IPS-20b (cell line): ENCODE results near the gene GTF3A.

Source experiments
- H3K27ac ChIP-seq: one replicate; pipeline ENCODE4 v1.5.1; 2013; ENCODE audit warnings: low read length
- H3K27me3 ChIP-seq: 2 replicates; pipeline ENCODE4 v1.6.1; 2013; ENCODE audit warnings: mild to moderate bottlenecking, low read length, inconsistent platforms; ENCODE audit not compliant: insufficient read depth
- H3K36me3 ChIP-seq: 2 replicates; pipeline ENCODE4 v1.6.1; 2013; ENCODE audit warnings: low read depth, mild to moderate bottlenecking, inconsistent platforms, low read length, moderate library complexity; ENCODE audit not compliant: insufficient read depth
- H3K4me1 ChIP-seq: 2 replicates; pipeline ENCODE4 v1.6.1; 2013; ENCODE audit warnings: mild to moderate bottlenecking, control low read depth, inconsistent platforms, low read length, moderate library complexity; ENCODE audit not compliant: insufficient read depth
- H3K4me3 ChIP-seq: 2 replicates; pipeline ENCODE4 v1.5.1; 2013; ENCODE audit warnings: mild to moderate bottlenecking, low read length, inconsistent platforms
- H3K9ac ChIP-seq: 2 replicates; pipeline ENCODE4 v1.6.1; 2013; ENCODE audit warnings: low read depth, mild to moderate bottlenecking, inconsistent platforms, low read length, moderate library complexity
- H3K9me3 ChIP-seq: 2 replicates; pipeline ENCODE4 v1.6.1; 2013; ENCODE audit warnings: mild to moderate bottlenecking, low read depth, low read length, inconsistent platforms; ENCODE audit not compliant: insufficient read depth

The GTF3A gene

GRCh38 chr13:27424246-27425157 is at the start of gene GTF3A:
Gene GTF3A (plus strand): TSS chr13:27424619.
- H3K4me3 ChIP-seq: peak within 1 kb of the TSS; percentile 79
- H3K27ac ChIP-seq: no peak within 1 kb of the TSS
- H3K27me3 ChIP-seq: peaks cover 12% of the 10 kb centered on the region; the same call in 1 of the 2 replicates
- no peaks in the 10 kb centered on the region for H3K9me3 ChIP-seq
- H3K4me1 ChIP-seq: peaks cover 11% of the 10 kb centered on the region
- peak within 1 kb of the TSS; percentile 76; the same call in 1 of the 2 replicates for H3K9ac ChIP-seq
- peaks cover 26% of the 10 kb centered on the region for H3K36me3 ChIP-seq

DNA sequence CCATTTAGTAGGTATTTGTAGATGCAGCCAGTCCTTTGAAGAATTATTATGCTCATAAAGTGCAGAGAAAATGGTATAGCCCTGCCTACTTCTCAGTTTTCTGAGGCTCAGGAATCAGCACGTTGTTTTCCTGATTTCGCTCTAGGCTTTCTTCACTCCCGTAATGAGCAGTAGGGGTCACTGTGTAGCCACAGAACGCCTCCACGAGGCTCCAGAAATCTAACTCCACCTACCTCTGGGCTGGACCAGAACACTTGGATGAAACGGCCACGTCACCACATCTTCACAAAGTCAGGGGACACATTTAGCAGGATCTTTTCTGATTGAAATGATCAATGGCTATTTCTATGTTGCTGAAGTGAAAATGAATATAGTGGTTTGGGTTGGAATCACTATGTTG is 49.8 kb upstream of the GTF3A start:
- Histone ChIP-seq H3K4me1 (no peaks in the 10 kb centered on the region), H3K9ac (no peak overlapping the region), H3K36me3 (no peaks in the 10 kb centered on the region), H3K4me3 (no peak overlapping the region), H3K27ac (no peak overlapping the region), H3K9me3 (no peaks in the 10 kb centered on the region), H3K27me3 (peaks cover 25% of the 10 kb centered on the region)

DNA sequence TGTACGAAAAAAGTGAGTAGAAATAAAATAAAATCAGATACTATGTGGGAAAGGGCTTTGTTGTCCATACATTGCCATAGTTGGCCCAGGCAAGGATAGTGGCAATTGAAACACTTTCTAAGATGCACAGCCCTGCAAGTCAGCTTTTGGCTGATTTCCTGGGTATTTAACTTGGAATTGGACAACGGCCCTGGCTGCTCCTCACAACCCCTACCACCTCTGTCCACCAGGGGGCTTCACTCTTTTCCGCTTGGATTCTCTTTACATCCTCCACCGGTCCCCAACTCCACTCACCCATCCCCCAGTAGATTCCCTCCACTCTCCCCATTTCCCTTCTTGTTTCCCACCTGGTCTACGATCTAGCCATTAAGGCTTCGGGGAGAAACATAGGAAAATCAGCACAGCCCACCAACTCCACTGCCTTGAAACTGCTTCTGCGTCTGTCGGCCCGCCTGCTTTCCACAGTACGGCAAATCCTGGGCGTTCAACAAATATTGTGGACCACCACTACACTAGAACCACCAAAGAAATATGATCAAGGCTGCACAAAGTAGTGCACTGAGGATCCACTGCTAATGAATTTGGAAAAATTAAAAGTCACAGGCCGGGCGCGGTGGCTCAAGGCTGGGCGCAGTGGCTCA is 48.6 kb upstream of the GTF3A start:
- no peaks in the 10 kb centered on the region for H3K36me3 ChIP-seq
- H3K27me3 ChIP-seq: peaks cover 25% of the 10 kb centered on the region
- H3K27ac ChIP-seq: no peak overlapping the region
- H3K9me3 ChIP-seq: no peaks in the 10 kb centered on the region
- no peak overlapping the region for H3K4me3 ChIP-seq
- H3K9ac ChIP-seq: no peak overlapping the region
- no peaks in the 10 kb centered on the region for H3K4me1 ChIP-seq

DNA sequence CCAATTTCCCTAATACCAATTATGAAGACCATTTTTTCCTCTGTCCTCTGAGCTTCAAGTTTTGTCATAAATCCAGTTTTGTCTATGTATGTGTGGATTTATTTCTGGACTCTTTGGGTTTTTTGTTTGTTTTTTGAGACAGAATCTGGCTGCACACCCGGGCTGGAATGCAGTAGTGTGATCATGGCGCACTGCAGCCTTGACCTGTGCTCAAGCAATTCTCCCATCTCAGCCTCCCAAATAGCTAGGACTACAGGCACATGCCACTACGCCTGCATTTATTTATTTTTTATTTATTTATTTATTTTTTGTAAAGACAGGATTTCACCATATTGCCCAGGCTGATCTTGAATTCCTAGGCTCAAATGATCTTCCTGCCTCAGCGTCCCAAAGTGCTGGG is 45.3 kb upstream of the GTF3A start:
- H3K27me3 ChIP-seq: peaks cover 4% of the 10 kb centered on the region
- no peaks in the 10 kb centered on the region for H3K36me3 ChIP-seq
- H3K9ac ChIP-seq: no peak overlapping the region
- no peak overlapping the region for H3K4me3 ChIP-seq
- no peak overlapping the region for H3K27ac ChIP-seq
- no peaks in the 10 kb centered on the region for H3K9me3 ChIP-seq
- H3K4me1 ChIP-seq: no peaks in the 10 kb centered on the region

- Histone ChIP-seq H3K9ac (no peak overlapping the region), H3K4me3 (no peak overlapping the region), H3K27me3 (no peaks in the 10 kb centered on the region), H3K27ac (no peak overlapping the region), H3K4me1 (no peaks in the 10 kb centered on the region), H3K36me3 (no peaks in the 10 kb centered on the region), H3K9me3 (no peaks in the 10 kb centered on the region)
Observed at GRCh38 chr13:27379694-27380641, 44.5 kb upstream of the GTF3A start.

DNA sequence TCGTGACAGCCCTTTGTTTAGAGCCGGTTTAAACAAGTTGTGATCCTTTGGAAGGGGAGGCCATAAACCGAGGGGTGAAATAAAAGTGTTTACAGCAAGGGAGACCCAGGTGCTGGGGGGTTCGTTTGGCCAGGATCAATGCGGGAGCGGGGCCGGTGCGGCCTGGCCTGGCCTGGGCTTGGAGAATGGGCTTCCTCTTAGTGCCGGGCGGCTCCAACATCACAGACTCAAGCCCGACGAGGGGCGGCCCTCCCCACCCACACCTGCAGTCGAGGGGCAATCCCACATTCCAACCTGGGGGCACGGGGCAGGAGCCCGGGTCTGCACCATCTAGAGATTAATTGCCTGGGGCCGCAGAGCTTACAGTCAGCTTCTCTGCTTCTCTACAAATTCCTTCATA is 42.8 kb upstream of the GTF3A start:
- Histone ChIP-seq H3K9ac (no peak overlapping the region), H3K27me3 (no peaks in the 10 kb centered on the region), H3K4me1 (no peaks in the 10 kb centered on the region), H3K36me3 (no peaks in the 10 kb centered on the region), H3K4me3 (no peak overlapping the region), H3K9me3 (no peaks in the 10 kb centered on the region), H3K27ac (no peak overlapping the region)

DNA sequence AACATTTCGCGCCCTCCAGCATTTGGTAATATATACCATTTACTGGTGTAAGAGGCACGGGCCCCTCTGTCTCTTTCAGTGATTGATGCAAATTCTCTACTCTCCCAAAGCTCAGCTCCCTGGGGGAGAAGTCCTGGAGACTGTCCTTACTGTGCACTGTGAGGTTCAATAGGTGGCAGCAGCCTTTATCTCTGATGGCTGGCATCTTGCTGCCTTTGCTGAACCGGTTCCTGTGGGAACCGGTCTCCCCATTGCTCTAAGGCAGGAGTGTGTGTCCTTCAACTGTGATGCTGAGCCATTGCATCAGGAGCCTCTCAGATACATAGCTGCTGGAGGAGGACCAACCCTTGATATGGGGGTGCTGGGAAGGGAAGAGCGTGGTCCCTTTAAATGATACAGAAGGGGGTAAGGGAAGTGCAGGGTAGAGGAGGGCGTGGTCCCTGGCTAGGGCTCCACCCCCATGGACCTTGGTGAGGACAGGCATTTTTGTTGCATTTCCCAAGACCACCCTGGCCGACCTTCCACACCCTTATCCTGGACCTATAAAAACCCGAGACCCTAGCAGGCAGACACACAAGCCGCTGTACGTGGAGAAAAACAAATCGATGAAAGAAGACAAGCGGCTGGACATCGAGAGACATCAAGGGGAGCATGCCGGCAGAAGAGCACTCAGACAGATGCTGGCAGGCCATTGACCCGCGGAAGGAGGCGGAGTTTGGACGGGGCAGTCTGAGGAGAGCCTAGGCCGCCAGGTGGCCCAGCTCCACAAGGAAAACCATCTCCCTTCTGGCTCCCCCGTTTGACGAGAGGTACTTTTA is 41.1 kb upstream of the GTF3A start:
- H3K27me3 ChIP-seq: no peaks in the 10 kb centered on the region

DNA sequence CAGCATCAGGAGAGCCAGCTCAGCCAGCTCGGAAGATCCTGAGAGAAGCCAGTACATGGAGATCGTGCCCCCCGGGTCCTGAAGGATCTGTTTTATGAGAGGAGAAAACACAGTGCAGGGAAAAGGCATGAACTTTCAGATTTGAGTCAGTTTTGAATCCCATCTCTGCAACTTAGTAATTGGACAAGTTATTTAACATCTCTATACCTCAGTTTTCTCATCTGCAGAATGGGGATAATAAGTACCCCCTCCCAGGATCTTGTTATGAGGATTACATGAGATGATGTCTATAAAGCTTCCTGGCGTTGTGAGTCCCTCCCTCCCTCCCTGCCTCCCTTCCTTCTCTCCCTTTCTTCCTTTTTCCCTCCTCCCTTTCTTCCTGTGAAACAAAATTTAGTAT is 40.1 kb upstream of the GTF3A start:
- no peaks in the 10 kb centered on the region for H3K4me1 ChIP-seq
- H3K27ac ChIP-seq: no peak overlapping the region
- no peaks in the 10 kb centered on the region for H3K9me3 ChIP-seq
- H3K36me3 ChIP-seq: no peaks in the 10 kb centered on the region
- H3K9ac ChIP-seq: no peak overlapping the region
- no peaks in the 10 kb centered on the region for H3K27me3 ChIP-seq
- H3K4me3 ChIP-seq: no peak overlapping the region

More for the DNA sequence above, 41.1 kb upstream of the GTF3A start:
- H3K27ac ChIP-seq: no peak overlapping the region
- no peak overlapping the region for H3K4me3 ChIP-seq
- no peaks in the 10 kb centered on the region for H3K9me3 ChIP-seq
- H3K36me3 ChIP-seq: no peaks in the 10 kb centered on the region
- H3K4me1 ChIP-seq: no peaks in the 10 kb centered on the region
- H3K9ac ChIP-seq: no peak overlapping the region

- H3K9ac ChIP-seq: no peak overlapping the region
Observed at GRCh38 chr13:27388241-27388640, 36.2 kb upstream of the GTF3A start.

GRCh38 chr13:27389891-27390290 is 34.5 kb upstream of the GTF3A start:
- H3K4me1 ChIP-seq: no peaks in the 10 kb centered on the region
- no peak overlapping the region for H3K9ac ChIP-seq
- no peaks in the 10 kb centered on the region for H3K9me3 ChIP-seq
- no peak overlapping the region for H3K4me3 ChIP-seq
- H3K36me3 ChIP-seq: no peaks in the 10 kb centered on the region
- no peak overlapping the region for H3K27ac ChIP-seq
- H3K27me3 ChIP-seq: no peaks in the 10 kb centered on the region

More at GRCh38 chr13:27388241-27388640, 36.2 kb upstream of the GTF3A start:
- Histone ChIP-seq H3K27me3 (no peaks in the 10 kb centered on the region), H3K4me3 (no peak overlapping the region), H3K4me1 (no peaks in the 10 kb centered on the region), H3K9me3 (no peaks in the 10 kb centered on the region), H3K27ac (no peak overlapping the region), H3K36me3 (no peaks in the 10 kb centered on the region)

- H3K27ac ChIP-seq: no peak overlapping the region
- no peaks in the 10 kb centered on the region for H3K9me3 ChIP-seq
- no peak overlapping the region for H3K4me3 ChIP-seq
- H3K9ac ChIP-seq: no peak overlapping the region
- H3K27me3 ChIP-seq: no peaks in the 10 kb centered on the region
- no peaks in the 10 kb centered on the region for H3K4me1 ChIP-seq
- no peaks in the 10 kb centered on the region for H3K36me3 ChIP-seq
Observed at GRCh38 chr13:27391471-27391870, 32.9 kb upstream of the GTF3A start.
